HepG2 (cell line): ENCODE measurements around the gene MED13L. TPM values are rescaled to one million over a fixed set of nuclear protein-coding genes. Genes with fewer than 3 reads are reported as not detected.

Experiments used
- ATAC-seq: fragments of 200-7000 bp; cut with Tn5 transposase; 3 replicates; pipeline ENCODE4 v1.9.1; 2020; ENCODE audit warnings: mild to moderate bottlenecking, moderate library complexity
- BruUV-seq: library from RNA; stranded (reverse); fragments of 400-500 nt; replicated peaks from 2 replicates; lab custom pipeline; 2021; lab: Mats Ljungman, UMichigan
- CTCF ChIA-PET: fragments of 300-600 bp; formaldehyde crosslinking; extraction: SDS; loops from one replicate; lab custom pipeline; 2021; ENCODE audit warnings: low total read pairs, inconsistent platforms, low intra/inter-chr PET ratio; lab: Yijun Ruan, JAX
- POLR2A ChIA-PET: fragments of 350-600 bp; sonication (Branson Sonifier 250); formaldehyde crosslinking; loops from one replicate; lab custom pipeline; 2020; ENCODE audit warnings: antibody characterized with exemption, inconsistent platforms; lab: Yijun Ruan, JAX
- DNase-seq: peaks from one replicate; pipeline ENCODE4 v3.0.0-alpha.2; 2015; ENCODE audit warnings: low spot score
- FAIRE-seq: peaks from 3 replicates; lab custom pipeline; 2011; peaks lifted over from hg19 to GRCh38; lab: Jason Lieb, UNC
- H2AFZ ChIP-seq: one replicate; pipeline ENCODE4 v1.6.1; 2011; ENCODE audit warnings: low read length, inconsistent platforms
- H3K27ac ChIP-seq: fragments of 300-600 bp; 3 replicates; pipeline ENCODE4 v1.8.0; 2011; ENCODE audit warnings: mixed run types, mild to moderate bottlenecking, mixed read lengths, low read length, inconsistent platforms; ENCODE audit not compliant: insufficient read depth; ENCODE audit errors: extremely low read length
- H3K27me3 ChIP-seq, 2 experiments: fragments of 200-600 bp in 1 of 2; 2 replicates in 1 of 2; 3 replicates in 1 of 2; pipeline versions ENCODE4 v1.6.0 to v1.8.0; 2011; ENCODE audit warnings: low read length in 2 of 2, mild to moderate bottlenecking in 2 of 2, moderate library complexity in 2 of 2, inconsistent platforms in 1 of 2; ENCODE audit not compliant: insufficient read depth in 2 of 2, control insufficient read depth in 1 of 2
- H3K36me3 ChIP-seq, 2 experiments: fragments of 200-600 bp in 1 of 2; replicated peaks in 1 of 2; 2 replicates in 1 of 2; 3 replicates in 1 of 2; pipeline versions ENCODE4 v1.5.1 to v1.8.0; 2011; ENCODE audit warnings: low read length in 2 of 2, inconsistent platforms in 1 of 2; ENCODE audit not compliant: insufficient read depth in 2 of 2, control insufficient read depth in 1 of 2
- H3K4me1 ChIP-seq: 2 replicates; pipeline ENCODE4 v1.5.1; 2012; ENCODE audit warnings: low read length, inconsistent platforms; ENCODE audit not compliant: insufficient read depth
- H3K4me2 ChIP-seq: 2 replicates; pipeline ENCODE4 v1.6.0; 2011; ENCODE audit warnings: low read depth, low read length, inconsistent platforms
- H3K4me3 ChIP-seq, 3 experiments: fragments of 200-600 bp in 1 of 3; sonication (generic), shearing (Covaris generic) in 1 of 3; replicated peaks in 1 of 3; 2 replicates each; pipeline ENCODE4 v1.5.1; 2011 to 2016; ENCODE audit warnings: low read length in 3 of 3, inconsistent platforms in 2 of 3, low read depth in 2 of 3, mild to moderate bottlenecking in 2 of 3, control low read depth in 1 of 3, mixed read lengths in 1 of 3; ENCODE audit not compliant: insufficient read depth in 1 of 3
- H3K79me2 ChIP-seq: one replicate; pipeline ENCODE4 v1.6.1; 2011; ENCODE audit warnings: low read length, inconsistent platforms; ENCODE audit not compliant: insufficient read depth
- H3K9ac ChIP-seq: 2 replicates; pipeline ENCODE4 v1.6.0; 2011; ENCODE audit warnings: mild to moderate bottlenecking, low read depth, low read length, inconsistent platforms; ENCODE audit not compliant: insufficient read depth
- H3K9me3 ChIP-seq: 2 replicates; pipeline ENCODE4 v1.5.1; 2012; ENCODE audit warnings: mild to moderate bottlenecking, low read length
- H4K20me1 ChIP-seq: 2 replicates; pipeline ENCODE4 v1.6.0; 2011; ENCODE audit warnings: inconsistent platforms, mild to moderate bottlenecking, low read length, moderate library complexity; ENCODE audit not compliant: insufficient read depth
- CENPT ChIP-seq: sonication (generic); formaldehyde crosslinking; IDR thresholded peaks from 2 replicates; pipeline ENCODE4 v1.8.0; 2022; ENCODE audit warnings: low read depth, mild to moderate bottlenecking, moderate library complexity, missing genetic modification reagents
- HMG20B ChIP-seq: conservative IDR thresholded peaks from 2 replicates; pipeline ENCODE4 v1.6.1; 2016; ENCODE audit warnings: missing genetic modification reagents, missing compliant biosample characterization
- ISL2 ChIP-seq: sonication (generic); formaldehyde crosslinking; IDR thresholded peaks from 2 replicates; pipeline ENCODE4 v1.5.0; 2020; ENCODE audit warnings: missing genetic modification reagents
- NFATC3 ChIP-seq: sonication (generic); formaldehyde crosslinking; IDR thresholded peaks from 2 replicates; pipeline ENCODE4 v1.5.1; 2020; ENCODE audit warnings: mild to moderate bottlenecking, missing genetic modification reagents
- RORA ChIP-seq: sonication (generic); formaldehyde crosslinking; IDR thresholded peaks from 2 replicates; pipeline ENCODE4 v1.5.0; 2020; ENCODE audit warnings: mild to moderate bottlenecking, missing genetic modification reagents, moderate library complexity
- SP140L ChIP-seq: sonication (generic); formaldehyde crosslinking; IDR thresholded peaks from 2 replicates; pipeline ENCODE4 v1.4.0; 2020; ENCODE audit warnings: missing genetic modification reagents, borderline replicate concordance
- ZNF20 ChIP-seq: sonication (generic); formaldehyde crosslinking; IDR thresholded peaks from 2 replicates; pipeline ENCODE4 v1.4.0; 2020; ENCODE audit warnings: mild to moderate bottlenecking, moderate library complexity, missing genetic modification reagents
- ZNF749 ChIP-seq: sonication (generic); formaldehyde crosslinking; IDR thresholded peaks from 2 replicates; pipeline ENCODE4 v1.8.0; 2022; ENCODE audit warnings: mild to moderate bottlenecking, missing genetic modification reagents, moderate library complexity, borderline replicate concordance
- WGBS: methylation state at CpG from one replicate; pipeline ENCODE4 v1.1.6; 2017; ENCODE audit warnings: low lambda C conversion rate; 5-methylcytosine and 5-hydroxymethylcytosine counted together
- in situ Hi-C: cut with HindIII; loops from 2 replicates; pipeline ENCODE4 v1.10.0; 2017; ENCODE audit warnings: low pct_unique_long_range_greater_than_20kb; ENCODE audit not compliant: extremely low pct_ligation_motif_present
- intact Hi-C: fragments of 100-400 bp; cut with micrococcal nuclease; formaldehyde crosslinking; loops from one replicate; pipeline ENCODE4 v1.10.0; 2022; ENCODE audit not compliant: unreplicated experiment
- polyA plus RNA-seq, 8 experiments: library from polyadenylated mRNA; depleted of rRNA in 3 of 8; stranded (reverse) in 7 of 8; unstranded in 1 of 8; fragments of >200 nt; fragmentation: Illumina TruSeq in 4 of 8; extraction: Trizol in 4 of 8; gene quantifications; 2 replicates each; pipeline versions ENCODE4 v1.2.1 to v1.2.3, GENCODE V29; 2011 to 2016; ENCODE audit warnings: low read depth in 4 of 8, missing spikeins in 1 of 8, mixed read lengths in 1 of 8; ENCODE audit not compliant: insufficient read depth in 1 of 8
- total RNA-seq, 5 experiments: library from RNA; depleted of rRNA; stranded (reverse); fragments of >200 nt; fragmentation: Illumina TruSeq; extraction: Trizol; gene quantifications; 2 replicates each; pipeline ENCODE4 v1.2.3, GENCODE V29; 2016; ENCODE audit warnings: low read depth in 1 of 5
- TF ChIP-seq, protein P1 (sequence below): sonication (generic); formaldehyde crosslinking; IDR thresholded peaks from 2 replicates; pipeline ENCODE4 v1.8.0; 2022; ENCODE audit warnings: missing genetic modification reagents, mild to moderate bottlenecking, inconsistent platforms, borderline replicate concordance
- TF ChIP-seq, protein P2 (sequence below): sonication (generic); formaldehyde crosslinking; IDR thresholded peaks from 2 replicates; pipeline ENCODE4 v1.4.0; 2020; ENCODE audit warnings: missing genetic modification reagents
- TF ChIP-seq, protein P3 (sequence below): sonication (generic); formaldehyde crosslinking; IDR thresholded peaks from 2 replicates; pipeline ENCODE4 v1.5.1; 2020; ENCODE audit warnings: missing genetic modification reagents, mild to moderate bottlenecking, borderline replicate concordance
- TF ChIP-seq, protein P4 (sequence below): IDR thresholded peaks from 2 replicates; pipeline ENCODE4 v1.6.1; 2016; ENCODE audit warnings: low read depth, control low read depth

The MED13L gene
- total and polyA plus RNA-seq, 2 of the 13 experiments (the other 11 are each of a cell fraction or from before 2014, with no cell fraction given) = 24.8 to 38.9 TPM

DNA sequence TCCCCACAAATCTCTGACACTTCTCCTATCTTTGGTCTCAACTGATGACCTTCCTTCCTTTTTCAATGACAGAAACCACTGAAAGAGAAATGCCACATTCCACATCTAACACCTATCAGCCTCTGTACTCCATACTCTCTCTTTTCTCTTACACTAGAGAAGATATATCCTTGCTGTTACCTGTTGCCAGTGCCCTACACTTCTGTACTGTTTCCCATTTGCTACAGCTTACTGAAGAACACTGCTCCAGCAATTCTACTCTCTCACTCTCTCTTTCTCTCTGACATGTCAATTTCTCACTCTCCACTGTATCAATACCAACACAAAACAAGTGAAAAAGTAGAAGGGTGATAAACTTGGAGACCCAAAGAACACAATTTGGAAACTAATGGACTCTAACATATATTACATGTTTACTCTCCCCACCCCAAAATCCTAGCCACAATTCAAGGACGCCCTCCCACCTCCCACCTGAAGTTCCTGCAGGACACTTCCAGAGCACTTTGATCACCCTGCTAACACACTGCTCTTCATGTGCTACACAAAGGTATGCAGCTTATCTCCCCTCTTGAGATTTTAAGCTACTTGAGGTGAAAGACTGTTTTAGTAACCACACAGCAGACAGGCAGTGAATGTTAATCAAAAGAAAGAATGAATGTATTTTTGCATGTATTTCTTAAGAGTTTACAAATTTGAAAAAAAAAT lies 95.0 kb downstream of the MED13L start:
- CTCF ChIA-PET = no interaction called here
- no peak for FAIRE-seq
- 47% methylated on average over 1 of the region's 1 CpG for WGBS

DNA sequence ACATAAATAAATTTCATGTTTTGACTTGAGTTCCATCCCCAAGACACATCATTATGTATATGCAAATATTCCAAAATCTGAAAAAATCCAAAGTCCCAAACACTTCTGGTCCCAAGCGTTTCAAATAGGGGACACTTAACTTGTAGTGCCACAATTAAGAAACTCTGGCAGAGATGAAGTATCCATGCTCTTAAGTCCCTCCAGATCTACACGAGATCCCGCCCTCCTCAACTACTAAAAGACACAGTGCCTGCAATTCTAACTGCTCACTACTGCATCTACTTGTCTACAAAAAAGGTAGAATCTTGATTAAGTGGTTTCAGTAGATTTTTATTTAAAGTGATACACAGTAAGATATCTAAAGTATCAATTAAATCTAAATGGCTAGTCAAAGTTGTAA lies 97.0 kb downstream of the MED13L start:
- H3K27me3 ChIP-seq = no peaks in the 10 kb centered on the region
- TF ChIP-seq, protein P1, sequence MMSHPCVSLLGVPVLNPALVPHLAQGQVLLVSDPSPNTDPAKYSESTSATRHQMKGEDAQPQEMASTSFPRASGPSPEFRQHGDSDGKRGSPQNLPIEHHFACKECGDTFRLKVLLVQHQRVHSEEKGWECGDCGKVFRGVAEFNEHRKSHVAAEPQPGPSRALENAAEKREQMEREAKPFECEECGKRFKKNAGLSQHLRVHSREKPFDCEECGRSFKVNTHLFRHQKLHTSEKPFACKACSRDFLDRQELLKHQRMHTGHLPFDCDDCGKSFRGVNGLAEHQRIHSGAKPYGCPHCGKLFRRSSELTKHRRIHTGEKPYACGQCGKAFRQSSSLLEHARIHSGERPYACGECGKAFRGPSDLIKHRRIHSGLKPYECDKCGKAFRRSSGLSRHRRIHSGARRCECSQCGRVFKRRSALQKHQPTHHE (CRISPR knock-in tag) = no peak
- TF ChIP-seq ZNF749 = no peak
- TF ChIP-seq NFATC3 (CRISPR knock-in tag) = no peak
- TF ChIP-seq ZNF20 (CRISPR knock-in tag) = no peak
- TF ChIP-seq, protein P2, sequence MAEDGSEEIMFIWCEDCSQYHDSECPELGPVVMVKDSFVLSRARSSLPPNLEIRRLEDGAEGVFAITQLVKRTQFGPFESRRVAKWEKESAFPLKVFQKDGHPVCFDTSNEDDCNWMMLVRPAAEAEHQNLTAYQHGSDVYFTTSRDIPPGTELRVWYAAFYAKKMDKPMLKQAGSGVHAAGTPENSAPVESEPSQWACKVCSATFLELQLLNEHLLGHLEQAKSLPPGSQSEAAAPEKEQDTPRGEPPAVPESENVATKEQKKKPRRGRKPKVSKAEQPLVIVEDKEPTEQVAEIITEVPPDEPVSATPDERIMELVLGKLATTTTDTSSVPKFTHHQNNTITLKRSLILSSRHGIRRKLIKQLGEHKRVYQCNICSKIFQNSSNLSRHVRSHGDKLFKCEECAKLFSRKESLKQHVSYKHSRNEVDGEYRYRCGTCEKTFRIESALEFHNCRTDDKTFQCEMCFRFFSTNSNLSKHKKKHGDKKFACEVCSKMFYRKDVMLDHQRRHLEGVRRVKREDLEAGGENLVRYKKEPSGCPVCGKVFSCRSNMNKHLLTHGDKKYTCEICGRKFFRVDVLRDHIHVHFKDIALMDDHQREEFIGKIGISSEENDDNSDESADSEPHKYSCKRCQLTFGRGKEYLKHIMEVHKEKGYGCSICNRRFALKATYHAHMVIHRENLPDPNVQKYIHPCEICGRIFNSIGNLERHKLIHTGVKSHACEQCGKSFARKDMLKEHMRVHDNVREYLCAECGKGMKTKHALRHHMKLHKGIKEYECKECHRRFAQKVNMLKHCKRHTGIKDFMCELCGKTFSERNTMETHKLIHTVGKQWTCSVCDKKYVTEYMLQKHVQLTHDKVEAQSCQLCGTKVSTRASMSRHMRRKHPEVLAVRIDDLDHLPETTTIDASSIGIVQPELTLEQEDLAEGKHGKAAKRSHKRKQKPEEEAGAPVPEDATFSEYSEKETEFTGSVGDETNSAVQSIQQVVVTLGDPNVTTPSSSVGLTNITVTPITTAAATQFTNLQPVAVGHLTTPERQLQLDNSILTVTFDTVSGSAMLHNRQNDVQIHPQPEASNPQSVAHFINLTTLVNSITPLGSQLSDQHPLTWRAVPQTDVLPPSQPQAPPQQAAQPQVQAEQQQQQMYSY (CRISPR knock-in tag) = no peak
- TF ChIP-seq, protein P3, sequence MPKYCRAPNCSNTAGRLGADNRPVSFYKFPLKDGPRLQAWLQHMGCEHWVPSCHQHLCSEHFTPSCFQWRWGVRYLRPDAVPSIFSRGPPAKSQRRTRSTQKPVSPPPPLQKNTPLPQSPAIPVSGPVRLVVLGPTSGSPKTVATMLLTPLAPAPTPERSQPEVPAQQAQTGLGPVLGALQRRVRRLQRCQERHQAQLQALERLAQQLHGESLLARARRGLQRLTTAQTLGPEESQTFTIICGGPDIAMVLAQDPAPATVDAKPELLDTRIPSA (CRISPR knock-in tag) = no peak
- no peak for TF ChIP-seq ISL2 (CRISPR knock-in tag)
- TF ChIP-seq SP140L (CRISPR knock-in tag) = no peak
- TF ChIP-seq, protein P4, sequence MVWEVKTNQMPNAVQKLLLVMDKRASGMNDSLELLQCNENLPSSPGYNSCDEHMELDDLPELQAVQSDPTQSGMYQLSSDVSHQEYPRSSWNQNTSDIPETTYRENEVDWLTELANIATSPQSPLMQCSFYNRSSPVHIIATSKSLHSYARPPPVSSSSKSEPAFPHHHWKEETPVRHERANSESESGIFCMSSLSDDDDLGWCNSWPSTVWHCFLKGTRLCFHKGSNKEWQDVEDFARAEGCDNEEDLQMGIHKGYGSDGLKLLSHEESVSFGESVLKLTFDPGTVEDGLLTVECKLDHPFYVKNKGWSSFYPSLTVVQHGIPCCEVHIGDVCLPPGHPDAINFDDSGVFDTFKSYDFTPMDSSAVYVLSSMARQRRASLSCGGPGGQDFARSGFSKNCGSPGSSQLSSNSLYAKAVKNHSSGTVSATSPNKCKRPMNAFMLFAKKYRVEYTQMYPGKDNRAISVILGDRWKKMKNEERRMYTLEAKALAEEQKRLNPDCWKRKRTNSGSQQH (CRISPR knock-in tag) = no peak
- TF ChIP-seq, all 625 proteins: peak for 0
- no peak for DNase-seq
- CTCF ChIA-PET = no interaction called here
- no peak overlapping the region for H2AFZ ChIP-seq
- peaks cover 62% of the 10 kb centered on the region for H3K79me2 ChIP-seq
- FAIRE-seq = no peak
- no peak overlapping the region for H3K4me2 ChIP-seq
- no peak overlapping the region for H3K9ac ChIP-seq
- POLR2A ChIA-PET = no interaction called here
- no peaks in the 10 kb centered on the region for H3K9me3 ChIP-seq
- peaks cover 40% of the 10 kb centered on the region for H3K4me1 ChIP-seq
- intact Hi-C loops = no loop called here
- ATAC-seq = no peak
- WGBS = 100% methylated on average over 3 of the region's 3 CpGs
- no peak overlapping the region for H3K27ac ChIP-seq
- H3K36me3 ChIP-seq = no peaks in the 10 kb centered on the region
- H4K20me1 ChIP-seq = peaks cover 12% of the 10 kb centered on the region
- no TSS peak for BruUV-seq
- in situ Hi-C loops = no loop called here
- no peak overlapping the region for H3K4me3 ChIP-seq

More for the DNA sequence above, 95.0 kb downstream of the MED13L start:
- H3K4me2 ChIP-seq = no peak overlapping the region
- no peak overlapping the region for H3K9ac ChIP-seq
- H2AFZ ChIP-seq = no peak overlapping the region
- no peaks in the 10 kb centered on the region for H3K9me3 ChIP-seq
- H3K4me3 ChIP-seq = no peak overlapping the region
- H3K4me1 ChIP-seq = peaks cover 60% of the 10 kb centered on the region
- no TSS peak for BruUV-seq
- no peaks in the 10 kb centered on the region for H3K36me3 ChIP-seq
- peak overlapping the region; percentile 33 for H3K27ac ChIP-seq
- no peak for TF ChIP-seq HMG20B (CRISPR knock-in tag)
- TF ChIP-seq CENPT (CRISPR knock-in tag) = no peak
- no peak for TF ChIP-seq RORA (CRISPR knock-in tag)
- H3K27me3 ChIP-seq = no peaks in the 10 kb centered on the region
- POLR2A ChIA-PET = no interaction called here
- in situ Hi-C loops = no loop called here
- no peak for DNase-seq
- peaks cover 59% of the 10 kb centered on the region for H3K79me2 ChIP-seq
- 0 out of 3 replicates have a peak, but pooled peaks have one; percentile 21 for ATAC-seq
- H4K20me1 ChIP-seq = peaks cover 12% of the 10 kb centered on the region
- intact Hi-C loops = no loop called here
